Smooth muscle cell (in vitro differentiated cells): ENCODE results near the gene GALR2. TPM values are rescaled to one million over a fixed set of nuclear protein-coding genes. Genes with fewer than 3 reads are reported as not detected.

Source experiments
- DNase-seq: peaks from one replicate; lab custom pipeline; 2025; ENCODE audit not compliant: unreplicated experiment; lab: John Stamatoyannopoulos, UW
- H2AFZ ChIP-seq: fragments of 200-600 bp; sonication (generic); 2 replicates; pipeline ENCODE4 v1.6.0; 2016; ENCODE audit warnings: antibody characterized with exemption, low read depth, mild to moderate bottlenecking
- H3F3A ChIP-seq: fragments of 200-600 bp; sonication (generic); 2 replicates; pipeline ENCODE4 v1.6.0; 2017; ENCODE audit warnings: antibody characterized with exemption, low read depth
- H3K27ac ChIP-seq: fragments of 200-600 bp; sonication (generic); 2 replicates; pipeline ENCODE4 v1.5.1; 2016; ENCODE audit warnings: low read depth, mild to moderate bottlenecking
- H3K27me3 ChIP-seq: fragments of 200-600 bp; sonication (generic); 2 replicates; pipeline ENCODE4 v1.6.1; 2016; ENCODE audit warnings: low read depth, mild to moderate bottlenecking
- H3K36me3 ChIP-seq: fragments of 200-600 bp; sonication (generic); 2 replicates; pipeline ENCODE4 v1.5.1; 2016; ENCODE audit warnings: low read depth
- H3K4me1 ChIP-seq: fragments of 200-600 bp; sonication (generic); 2 replicates; pipeline ENCODE4 v1.5.1; 2016; ENCODE audit warnings: low read depth
- H3K4me2 ChIP-seq: fragments of 200-600 bp; sonication (generic); 2 replicates; pipeline ENCODE4 v1.6.0; 2016; ENCODE audit warnings: mild to moderate bottlenecking
- H3K4me3 ChIP-seq: fragments of 200-600 bp; sonication (generic); 2 replicates; pipeline ENCODE4 v1.5.1; 2016; ENCODE audit warnings: mild to moderate bottlenecking
- H3K79me2 ChIP-seq: fragments of 200-600 bp; sonication (generic); 2 replicates; pipeline ENCODE4 v1.6.0; 2016; ENCODE audit warnings: low read depth, mild to moderate bottlenecking
- H3K9ac ChIP-seq: fragments of 200-600 bp; sonication (generic); 2 replicates; pipeline ENCODE4 v1.6.0; 2016; ENCODE audit warnings: low read depth
- H3K9me3 ChIP-seq: fragments of 200-600 bp; sonication (generic); replicated peaks from 2 replicates; pipeline ENCODE4 v1.5.1; 2016; ENCODE audit warnings: low read depth
- H4K20me1 ChIP-seq: fragments of 200-600 bp; sonication (generic); 2 replicates; pipeline ENCODE4 v1.6.0; 2016; ENCODE audit warnings: low read depth
- CTCF ChIP-seq: fragments of 200-600 bp; sonication (generic); IDR thresholded peaks from 2 replicates; pipeline ENCODE4 v1.5.1; 2017; ENCODE audit warnings: borderline replicate concordance, mild to moderate bottlenecking, antibody characterized with exemption; ENCODE audit not compliant: insufficient read depth, poor library complexity, severe bottlenecking
- WGBS: methylation state at CpG from one replicate; pipeline ENCODE4 v1.1.7; 2016; ENCODE audit warnings: low lambda C conversion rate; 5-methylcytosine and 5-hydroxymethylcytosine counted together
- polyA plus RNA-seq: library from polyadenylated mRNA; unstranded; fragments of >200 nt; fragmentation: Nextera tagmentation; extraction: Ambion mirVana; gene quantifications from 2 replicates; pipeline ENCODE4 v1.2.1, GENCODE V29; 2016
- total RNA-seq: library from RNA; depleted of rRNA; stranded (reverse); fragments of >200 nt; gene quantifications from 2 replicates; pipeline ENCODE4 v1.2.3, GENCODE V29; 2014

Gene GALR2
- total and polyA plus RNA-seq, 2 experiments from 2014 or later: not detected

GRCh38 chr17:76033139-76033538, 41.4 kb upstream of the GALR2 start:
- no peaks in the 10 kb centered on the region for H3K36me3 ChIP-seq
- no peaks in the 10 kb centered on the region for H3F3A ChIP-seq
- WGBS: 96% methylated on average over 6 of the region's 6 CpGs
- DNase-seq: no peak
- H3K9me3 ChIP-seq: no peaks in the 10 kb centered on the region
- H3K4me2 ChIP-seq: no peak overlapping the region
- no peak overlapping the region for H3K9ac ChIP-seq
- TF ChIP-seq CTCF: no peak
- no peak overlapping the region for H3K27ac ChIP-seq
- H3K79me2 ChIP-seq: no peaks in the 10 kb centered on the region
- H3K4me3 ChIP-seq: no peak overlapping the region
- H2AFZ ChIP-seq: no peak overlapping the region
- no peaks in the 10 kb centered on the region for H4K20me1 ChIP-seq
- peaks cover 14% of the 10 kb centered on the region for H3K4me1 ChIP-seq
- no peaks in the 10 kb centered on the region for H3K27me3 ChIP-seq

- Histone ChIP-seq H3K4me3 (no peak overlapping the region), H3F3A (peaks cover 4% of the 10 kb centered on the region), H3K4me1 (peaks cover 12% of the 10 kb centered on the region), H3K27ac (no peak overlapping the region), H3K79me2 (no peaks in the 10 kb centered on the region), H3K9me3 (no peaks in the 10 kb centered on the region), H3K4me2 (no peak overlapping the region), H3K27me3 (no peaks in the 10 kb centered on the region), H2AFZ (no peak overlapping the region), H3K9ac (no peak overlapping the region), H4K20me1 (no peaks in the 10 kb centered on the region), H3K36me3 (peaks cover 3% of the 10 kb centered on the region)
- no peak for TF ChIP-seq CTCF
- WGBS: 95% methylated on average over 13 of the region's 13 CpGs
- DNase-seq: no peak
Measured at GRCh38 chr17:76034428-76035350, 39.9 kb upstream of the GALR2 start.

GRCh38 chr17:76036497-76037261, 37.9 kb upstream of the GALR2 start:
- H3F3A ChIP-seq: peaks cover 4% of the 10 kb centered on the region
- no peak overlapping the region for H3K4me3 ChIP-seq
- H3K79me2 ChIP-seq: no peaks in the 10 kb centered on the region
- H3K4me1 ChIP-seq: peaks cover 11% of the 10 kb centered on the region
- H3K36me3 ChIP-seq: peaks cover 3% of the 10 kb centered on the region
- peaks cover 13% of the 10 kb centered on the region for H4K20me1 ChIP-seq
- no peak overlapping the region for H3K9ac ChIP-seq
- H3K9me3 ChIP-seq: no peaks in the 10 kb centered on the region
- no peak for TF ChIP-seq CTCF
- no peak overlapping the region for H3K4me2 ChIP-seq
- no peak overlapping the region for H2AFZ ChIP-seq
- WGBS: 80% methylated on average over 21 of the region's 22 CpGs
- H3K27ac ChIP-seq: no peak overlapping the region
- H3K27me3 ChIP-seq: no peaks in the 10 kb centered on the region
- no peak for DNase-seq
